ENCODE measurements around the gene REX1BD.

Gene REX1BD

DNA sequence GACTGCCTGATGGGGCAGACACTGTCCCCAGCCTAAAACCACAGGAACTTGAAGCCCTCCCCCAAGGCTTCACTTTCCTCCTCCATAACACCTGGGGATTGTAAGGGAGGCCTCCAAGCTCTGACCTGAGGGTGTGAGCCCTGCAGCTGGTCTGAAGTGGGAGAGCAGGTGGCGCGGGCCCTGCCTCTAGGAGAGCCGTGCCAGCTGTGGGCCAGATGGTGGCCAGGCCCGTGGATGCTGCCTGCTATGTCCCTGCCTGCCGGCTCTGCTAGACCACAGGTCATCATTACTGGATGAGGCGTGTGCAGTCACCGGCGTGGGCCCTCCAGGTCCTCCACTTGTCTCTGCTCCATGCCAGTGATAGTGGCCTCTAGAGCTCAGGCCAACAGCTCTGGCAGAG lies 44.7 kb downstream of the REX1BD start:
- Histone ChIP-seq H3K4me1 (ENCODE audit: insufficient read depth, low read length) (peaks cover 9% of the 10 kb centered on the region), H3K9me3 (ENCODE audit: control insufficient read depth, insufficient read depth, low read length) (no peaks in the 10 kb centered on the region), H3K9ac (ENCODE audit: low read depth, low read length) (no peak overlapping the region), H3K36me3 (ENCODE audit: insufficient read depth, low read length) (no peaks in the 10 kb centered on the region)

DNA sequence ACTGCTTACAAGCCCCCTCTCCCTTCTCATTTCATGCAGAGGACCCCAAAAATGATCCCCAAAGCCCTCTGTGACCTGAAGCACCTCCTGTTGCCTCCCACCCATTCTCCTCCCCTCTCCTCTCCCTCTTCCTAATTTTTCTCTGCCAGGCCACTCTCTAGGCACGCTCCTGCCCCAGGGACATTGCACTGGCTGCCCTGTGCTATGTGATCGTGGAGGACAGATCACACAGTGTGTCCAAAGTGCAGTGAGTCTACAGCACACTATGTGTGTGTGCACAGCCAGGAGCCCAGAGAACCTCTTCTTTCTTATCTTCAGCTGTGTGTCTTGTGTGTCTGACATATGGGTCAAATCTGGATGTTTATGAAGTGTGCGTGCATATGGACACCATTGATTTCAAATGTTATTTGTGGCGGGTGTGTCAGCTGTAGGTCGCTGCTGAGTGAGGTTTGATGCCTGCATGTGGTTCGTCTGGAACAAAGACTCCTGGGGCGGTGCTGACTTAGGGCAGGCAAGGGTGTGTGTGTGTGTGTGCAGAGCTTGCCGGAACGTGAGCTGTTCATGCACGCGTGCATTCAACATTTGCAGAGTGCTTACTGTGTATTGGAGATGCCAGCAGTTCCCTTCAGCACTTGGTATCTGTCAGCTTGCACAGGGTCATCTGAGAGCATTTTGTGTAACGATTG lies 46.2 kb downstream of the REX1BD start:
- H3K4me1 ChIP-seq (ENCODE audit: insufficient read depth, low read length): peaks cover 9% of the 10 kb centered on the region
- H3K9me3 ChIP-seq (ENCODE audit: control insufficient read depth, insufficient read depth, low read length): no peaks in the 10 kb centered on the region
- H3K36me3 ChIP-seq (ENCODE audit: insufficient read depth, low read length): no peaks in the 10 kb centered on the region
- H3K9ac ChIP-seq (ENCODE audit: low read depth, low read length): no peak overlapping the region

DNA sequence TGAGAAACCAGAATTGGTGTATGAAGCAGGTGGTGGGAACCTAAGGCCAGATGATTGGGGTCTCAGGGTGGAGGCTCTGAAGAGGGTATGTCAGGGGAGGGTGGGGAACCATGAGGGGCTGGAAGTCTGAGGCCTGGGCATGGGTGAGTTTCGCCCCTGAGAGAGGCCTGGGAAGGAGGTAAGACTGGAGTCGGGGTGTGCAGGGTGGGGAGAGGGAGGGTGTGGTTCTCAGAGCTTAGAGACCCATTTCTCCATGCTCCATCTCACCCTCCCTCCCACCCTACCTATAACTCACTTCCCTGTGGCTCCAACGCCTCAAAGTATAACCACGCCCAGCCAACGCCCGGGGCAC lies 47.2 kb downstream of the REX1BD start:
- Histone ChIP-seq H3K36me3 (ENCODE audit: insufficient read depth, low read length) (no peaks in the 10 kb centered on the region), H3K9me3 (ENCODE audit: control insufficient read depth, insufficient read depth, low read length) (no peaks in the 10 kb centered on the region), H3K9ac (ENCODE audit: low read depth, low read length) (no peak overlapping the region), H3K4me1 (ENCODE audit: insufficient read depth, low read length) (peaks cover 9% of the 10 kb centered on the region)

DNA sequence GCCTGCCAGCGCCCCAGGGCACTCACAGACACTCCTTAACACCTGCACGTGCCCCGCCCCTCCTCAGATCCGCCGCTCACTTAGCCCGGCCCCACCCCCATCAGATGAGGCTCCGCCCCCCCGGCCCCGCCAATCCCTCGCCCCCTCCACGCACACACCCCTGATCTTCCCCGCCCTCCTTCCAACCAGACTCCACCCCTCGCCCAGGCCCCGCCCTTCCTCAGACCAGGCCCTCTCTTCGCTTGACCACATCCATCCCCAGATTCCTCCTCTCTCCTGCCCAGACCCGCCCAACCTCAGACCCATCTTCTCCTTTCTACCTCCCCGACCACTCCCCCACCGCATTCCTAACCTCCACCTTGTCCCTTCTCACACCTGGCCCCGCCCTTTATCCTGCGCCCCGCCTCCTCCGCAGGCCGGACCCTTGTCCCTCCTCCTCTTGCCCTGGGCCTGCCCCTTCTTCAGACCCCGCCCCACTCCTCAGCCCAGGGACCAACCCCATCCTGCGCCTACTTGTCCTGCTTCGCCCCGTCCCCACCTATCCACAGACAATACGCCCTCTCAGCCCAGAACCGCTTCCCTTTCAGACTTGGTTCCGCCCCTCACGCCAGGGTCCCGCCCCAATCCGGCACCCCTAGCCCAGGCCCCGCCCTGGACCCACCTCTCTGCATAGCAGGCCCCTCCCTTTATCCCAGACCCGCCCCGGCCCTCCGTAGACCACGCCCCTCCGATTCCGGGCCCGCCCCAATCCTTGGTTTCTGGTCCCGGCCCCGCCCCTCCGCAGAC lies 47.8 kb downstream of the REX1BD start:
- peak overlapping the region; percentile 81; the same call in 1 of the 2 replicates for H3K9ac ChIP-seq (ENCODE audit: low read depth, low read length)
- H3K36me3 ChIP-seq (ENCODE audit: insufficient read depth, low read length): no peaks in the 10 kb centered on the region
- no peaks in the 10 kb centered on the region for H3K9me3 ChIP-seq (ENCODE audit: control insufficient read depth, insufficient read depth, low read length)
- H3K4me1 ChIP-seq (ENCODE audit: insufficient read depth, low read length): peaks cover 9% of the 10 kb centered on the region

DNA sequence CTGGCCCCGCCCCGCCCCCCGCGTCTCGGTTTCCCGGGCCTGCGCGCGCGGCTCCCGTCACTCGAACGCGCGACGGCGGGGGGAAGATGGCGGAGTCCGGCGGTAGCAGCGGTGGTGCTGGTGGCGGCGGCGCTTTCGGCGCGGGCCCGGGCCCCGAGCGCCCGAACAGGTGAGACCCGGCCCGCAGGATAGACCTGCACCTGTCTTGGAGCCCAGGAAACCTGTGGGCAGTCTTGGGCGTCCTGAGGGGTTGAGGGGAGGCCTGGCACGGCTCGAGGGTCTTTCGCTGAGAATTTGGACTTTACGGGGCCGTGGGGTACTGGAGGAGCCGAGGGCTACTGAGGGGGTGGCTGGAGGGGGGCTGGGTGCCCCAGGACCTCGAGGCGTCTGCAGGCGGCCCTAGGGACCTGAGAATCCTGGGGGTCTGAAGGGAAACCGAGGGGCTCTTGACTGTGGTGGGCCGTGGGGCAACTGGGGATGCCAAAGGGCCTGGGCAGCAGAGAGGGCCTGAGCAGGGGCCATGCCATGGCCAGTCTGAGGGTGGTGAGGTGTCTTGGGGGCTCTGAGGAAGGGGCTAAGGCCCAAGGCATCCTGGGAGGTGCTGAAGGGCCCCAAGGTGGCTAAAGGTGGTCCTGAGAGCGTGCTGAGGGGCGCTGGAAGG lies 48.5 kb downstream of the REX1BD start, which contains the start of gene KLHL26:
Gene KLHL26, plus strand, starts transcription at position 60 of the 661 bp plus-strand sequence. Its CDS starts 27 bp downstream, at position 87.
- H3K9ac ChIP-seq (ENCODE audit: low read depth, low read length): peak within 1 kb of the TSS; percentile 93
- H3K36me3 ChIP-seq (ENCODE audit: insufficient read depth, low read length): no peaks in the 10 kb centered on the region
- H3K4me1 ChIP-seq (ENCODE audit: insufficient read depth, low read length): peaks cover 9% of the 10 kb centered on the region
- no peaks in the 10 kb centered on the region for H3K9me3 ChIP-seq (ENCODE audit: control insufficient read depth, insufficient read depth, low read length)

DNA sequence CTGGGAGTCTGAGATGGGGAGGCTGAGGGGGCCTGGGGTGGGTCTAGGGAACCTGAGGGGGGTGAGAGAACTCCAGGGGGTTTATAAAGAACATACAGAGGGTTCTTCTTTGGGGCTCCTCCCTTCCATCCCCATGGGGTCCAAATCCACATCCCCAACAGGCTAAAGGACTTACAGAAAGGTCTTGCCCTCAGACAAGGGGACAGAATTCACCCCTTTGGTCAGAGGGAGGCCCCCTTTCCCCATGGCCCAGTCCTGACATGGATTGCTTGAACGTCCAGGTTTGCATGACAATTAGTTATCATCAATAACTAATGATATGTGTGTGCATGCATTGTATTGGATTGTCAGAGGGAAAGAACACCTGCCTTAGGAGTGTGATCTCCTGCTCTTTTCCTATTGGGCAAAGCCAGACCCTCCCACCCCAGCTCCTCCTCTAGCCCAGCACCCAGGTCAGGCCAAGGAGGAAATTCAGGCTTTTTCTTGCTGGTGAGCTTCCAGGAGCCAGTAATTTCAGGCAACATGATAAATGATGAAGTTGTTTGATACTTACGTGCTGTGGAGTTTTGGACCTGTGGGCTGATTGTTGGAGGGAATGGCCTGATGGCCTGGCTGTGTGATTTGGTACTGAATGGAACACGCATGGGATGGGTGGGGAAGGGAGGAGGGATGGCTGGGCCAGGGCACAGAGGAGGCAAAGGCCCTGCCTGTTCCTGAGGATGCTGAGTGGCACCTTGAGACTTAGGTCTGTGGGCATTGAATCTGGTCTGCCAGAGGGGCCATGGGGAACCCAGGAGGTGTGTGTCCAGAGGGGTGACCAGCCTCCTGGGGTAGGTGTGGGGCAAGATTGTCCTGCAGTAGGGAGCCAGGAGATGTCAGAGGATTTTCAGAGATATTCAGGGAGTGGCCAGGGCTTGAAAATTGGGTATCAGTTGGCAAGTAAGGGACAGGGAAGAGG lies 49.4 kb downstream of the REX1BD start:
- Histone ChIP-seq H3K36me3 (ENCODE audit: insufficient read depth, low read length) (no peaks in the 10 kb centered on the region), H3K9me3 (ENCODE audit: control insufficient read depth, insufficient read depth, low read length) (no peaks in the 10 kb centered on the region), H3K9ac (ENCODE audit: low read depth, low read length) (peak overlapping the region; percentile 93; the same call in 1 of the 2 replicates), H3K4me1 (ENCODE audit: insufficient read depth, low read length) (peaks cover 9% of the 10 kb centered on the region)

DNA sequence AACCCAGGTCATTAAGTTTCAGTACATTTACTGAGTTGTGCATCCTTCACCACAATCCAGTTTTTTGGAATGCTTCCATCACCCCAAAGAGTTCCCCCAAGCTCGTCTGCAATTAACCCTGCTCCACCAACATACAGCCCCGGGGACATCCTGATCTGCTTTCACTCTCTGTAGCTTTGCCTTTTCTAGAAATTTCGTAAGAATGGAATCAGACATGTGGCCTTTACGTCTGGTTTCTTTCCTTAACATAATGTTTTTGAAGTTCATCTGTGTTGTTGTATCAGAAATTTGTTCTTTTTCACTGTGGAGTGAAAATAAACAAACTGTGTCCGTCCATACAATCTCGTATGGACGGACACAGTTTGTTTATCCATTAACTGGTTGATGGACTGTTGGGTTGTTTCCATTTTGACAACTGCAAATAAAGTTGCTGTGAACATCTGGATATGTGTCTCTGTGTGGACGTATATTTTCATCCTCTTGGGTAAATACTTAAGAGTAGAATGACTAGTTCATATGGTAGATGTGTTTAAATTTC lies 51.2 kb downstream of the REX1BD start:
- no peaks in the 10 kb centered on the region for H3K36me3 ChIP-seq (ENCODE audit: insufficient read depth, low read length)
- H3K9me3 ChIP-seq (ENCODE audit: control insufficient read depth, insufficient read depth, low read length): no peaks in the 10 kb centered on the region
- peaks cover 16% of the 10 kb centered on the region for H3K4me1 ChIP-seq (ENCODE audit: insufficient read depth, low read length)
- H3K9ac ChIP-seq (ENCODE audit: low read depth, low read length): no peak overlapping the region

Measured in ES-I3 (cell line).